Activated CD8-positive, alpha-beta memory T cell treated with anti-CD3 and anti-CD28 coated beads, Interleukin-2, amount 50 U/mL, for 1 hour (primary cell): ENCODE data around the gene HACD2.
"Not testable (repeated sequence)": the region's sequence is repeated elsewhere in the genome, so short reads cannot be mapped to it uniquely, and the experiment has no call there.

Experiments used
- DNase-seq: peaks from one replicate; pipeline ENCODE4 v3.0.0-alpha.2; 2020; ENCODE audit errors: extremely low read depth

Gene HACD2

DNA sequence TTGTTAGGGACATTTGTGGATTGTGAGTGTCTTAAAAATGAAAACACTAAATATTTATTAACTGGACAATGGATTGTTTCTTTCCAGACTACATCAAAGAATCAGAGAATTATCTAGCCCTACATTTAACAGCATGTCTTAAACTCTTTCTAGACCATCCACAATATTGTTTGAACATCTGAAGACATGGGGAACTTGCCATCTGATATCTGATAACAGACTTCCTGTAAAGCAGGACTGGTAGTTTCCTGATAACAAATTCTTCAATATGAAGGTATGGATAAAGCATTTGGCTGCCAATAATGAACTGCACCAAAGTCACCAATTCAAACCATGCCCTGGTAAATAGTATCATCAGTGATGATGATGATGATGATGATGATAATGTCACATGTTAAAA lies 26.2 kb upstream of the HACD2 start:
- no peak for DNase-seq

DNA sequence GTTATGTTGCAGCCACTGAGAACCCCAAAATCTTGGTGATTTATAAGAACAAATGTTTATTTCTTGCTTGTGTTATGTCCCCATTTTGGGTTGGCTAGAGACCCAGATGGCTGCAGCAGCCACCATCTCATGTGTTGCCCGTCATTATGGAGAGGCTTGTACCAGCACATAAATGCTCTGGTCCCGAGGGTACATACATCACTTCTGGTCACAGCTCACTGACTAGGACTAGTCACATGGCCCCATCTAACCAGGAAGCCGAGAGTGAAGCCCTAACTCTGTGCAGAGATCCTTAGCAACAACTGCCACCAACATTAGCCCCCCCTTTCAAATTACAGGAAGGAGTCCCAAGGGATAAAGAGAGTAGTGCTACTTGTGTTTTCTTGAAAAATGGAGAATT lies 25.5 kb upstream of the HACD2 start:
- DNase-seq: no peak

DNA sequence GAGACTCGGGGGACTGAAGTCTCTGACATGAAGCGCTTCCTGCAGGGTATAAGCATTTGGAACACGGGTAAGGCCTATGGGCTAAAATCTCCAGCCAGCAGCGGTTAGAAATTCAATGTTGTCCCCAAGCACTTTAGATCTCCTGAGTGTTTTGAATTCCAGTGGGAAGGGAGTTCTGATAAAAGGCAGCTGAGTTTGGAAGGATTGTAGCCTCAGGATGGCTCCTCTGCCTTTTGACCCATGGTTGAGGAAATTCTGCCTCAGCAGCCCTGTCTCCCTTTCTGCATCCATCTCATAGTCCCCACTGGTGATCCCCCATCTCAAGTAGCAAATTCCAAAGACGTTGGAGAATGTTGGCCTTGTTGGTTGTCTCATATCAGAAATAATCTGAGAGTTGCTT lies 24.2 kb upstream of the HACD2 start:
- no peak for DNase-seq

DNA sequence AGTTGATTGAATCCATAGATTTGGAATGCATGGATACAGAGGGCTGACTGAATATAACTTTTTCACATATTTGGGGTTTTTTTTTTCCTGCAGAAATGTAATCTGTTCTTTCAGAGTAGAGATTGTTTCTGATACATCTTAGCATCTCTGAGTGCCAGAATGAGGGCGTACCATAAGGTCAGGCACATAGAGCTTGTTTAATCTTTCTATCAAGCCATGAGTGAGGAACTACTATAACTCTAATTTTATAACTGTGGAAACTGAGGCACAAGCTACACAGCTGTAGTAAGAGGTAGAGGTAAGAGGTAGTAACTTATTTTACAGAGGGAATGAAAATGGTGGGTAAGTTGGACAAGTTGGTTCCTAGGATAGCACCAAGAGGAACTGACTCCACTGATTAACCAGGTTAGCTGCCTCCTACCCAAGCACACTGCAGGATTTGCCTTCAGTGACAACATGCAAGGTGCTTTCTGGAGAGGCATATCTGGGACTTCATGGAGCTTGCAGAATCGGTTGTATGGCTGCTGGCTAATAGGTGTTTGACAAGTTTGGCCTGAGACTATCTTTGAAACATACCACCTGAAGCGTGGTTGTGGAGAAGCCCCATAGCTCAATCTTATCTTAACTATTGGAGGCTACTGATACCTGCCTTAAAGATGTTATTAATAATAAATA lies 23.5 kb upstream of the HACD2 start:
- DNase-seq: no peak

DNA sequence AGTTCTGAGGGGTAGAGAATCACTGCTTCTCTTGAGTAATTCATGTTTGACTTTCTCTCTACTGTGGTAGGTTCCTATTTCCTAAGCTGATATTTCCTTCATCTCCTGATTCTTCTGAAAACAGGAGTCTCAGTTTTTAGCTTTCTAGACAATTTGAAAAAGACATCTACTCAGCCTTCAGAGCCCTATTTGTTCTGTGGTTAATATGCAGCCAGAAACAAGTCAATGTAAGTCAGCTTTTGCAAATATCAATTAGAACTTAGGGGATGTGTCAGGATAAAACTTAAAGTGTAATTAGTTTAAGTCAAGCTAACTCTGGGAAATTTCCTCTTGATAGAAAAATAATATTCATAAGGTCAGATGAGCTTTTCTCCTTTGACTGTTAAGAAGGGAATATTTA lies 21.7 kb upstream of the HACD2 start:
- DNase-seq: no peak

GRCh38 chr3:123605789-123606234 lies 21.0 kb upstream of the HACD2 start:
- DNase-seq: no peak

- DNase-seq: not testable (repeated sequence)
These were observed 18.3 kb upstream of the HACD2 start for GRCh38 chr3:123603153-123603552.

- no peak for DNase-seq
These were observed 17.5 kb upstream of the HACD2 start for GRCh38 chr3:123602325-123602724.

- not testable (repeated sequence) for DNase-seq
These were observed 16.0 kb upstream of the HACD2 start for GRCh38 chr3:123600863-123601262.

DNA sequence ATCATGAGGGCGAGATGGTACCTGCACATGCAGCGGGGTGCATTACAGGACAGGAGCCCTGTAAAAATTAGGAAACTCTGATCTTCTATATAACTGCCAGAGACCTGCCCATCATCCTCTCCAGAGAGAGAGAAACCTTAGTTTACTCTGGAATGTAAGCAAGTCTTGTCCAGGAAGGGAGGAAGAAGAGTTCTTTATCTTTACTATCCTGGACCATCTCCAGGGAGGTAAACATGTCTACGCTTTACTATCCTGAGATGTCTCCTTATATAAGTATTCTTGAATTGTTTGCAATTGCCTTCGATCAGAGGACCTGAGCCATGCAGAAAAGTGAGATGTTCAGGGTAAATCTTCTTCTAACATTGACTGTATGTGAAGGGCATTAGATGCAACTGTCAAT lies 12.7 kb upstream of the HACD2 start:
- DNase-seq: no peak

- DNase-seq: no peak
These were observed 10.7 kb upstream of the HACD2 start for GRCh38 chr3:123595396-123596180.

DNA sequence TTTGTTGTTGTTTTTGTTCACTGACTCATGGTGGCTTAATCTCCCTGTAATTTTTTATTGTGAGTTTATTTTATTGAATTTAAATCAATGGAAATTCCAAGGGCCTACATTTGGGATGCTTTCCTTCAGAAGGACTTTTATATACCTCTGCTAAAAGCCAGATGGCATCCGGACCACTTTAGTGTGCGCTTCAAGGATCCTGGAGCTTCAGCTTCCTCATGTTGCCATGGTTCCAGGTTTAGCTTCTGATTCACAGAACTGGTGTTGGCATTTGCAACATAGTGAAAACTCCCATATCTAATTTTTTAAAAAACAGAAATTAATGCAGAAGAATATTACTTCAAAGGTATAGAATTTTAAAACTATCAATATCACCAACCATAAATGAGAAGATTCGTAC lies 8.5 kb upstream of the HACD2 start:
- no peak for DNase-seq

- no peak for DNase-seq
These were observed 6.0 kb upstream of the HACD2 start for GRCh38 chr3:123590685-123591450.

- no peak for DNase-seq
These were observed 2.5 kb upstream of the HACD2 start for GRCh38 chr3:123587401-123587800.

GRCh38 chr3:123586968-123587367 lies 2.1 kb upstream of the HACD2 start:
- DNase-seq: no peak

GRCh38 chr3:123586131-123586530 lies 1.3 kb upstream of the HACD2 start:
- no peak for DNase-seq

GRCh38 chr3:123584284-123584987 lies 417 bp downstream of the HACD2 start:
- DNase-seq: no peak

GRCh38 chr3:123583561-123583960 lies 1.3 kb downstream of the HACD2 start:
- no peak for DNase-seq

- DNase-seq: no peak
These were observed 2.5 kb downstream of the HACD2 start for GRCh38 chr3:123582315-123582714.

DNA sequence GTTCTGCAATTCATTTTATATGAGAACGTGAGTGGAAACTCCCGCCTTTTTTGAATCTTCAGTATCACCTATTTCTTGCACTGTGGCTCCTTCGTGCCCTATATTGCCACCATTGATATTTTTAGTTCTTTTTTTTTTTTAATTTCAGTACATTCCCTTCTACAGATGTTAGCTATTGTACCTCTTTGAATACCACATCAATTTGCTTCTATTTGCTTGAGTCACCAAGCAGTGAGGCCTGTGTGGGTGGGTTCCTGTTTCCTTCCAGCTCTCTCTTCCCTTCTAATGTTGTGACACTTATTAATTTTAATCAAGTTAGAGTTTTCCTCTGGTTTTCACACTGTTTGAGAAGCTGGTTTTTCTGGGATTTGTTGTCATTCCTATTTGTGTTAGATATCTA lies 8.7 kb downstream of the HACD2 start:
- no peak for DNase-seq

GRCh38 chr3:123571973-123572365 lies 12.9 kb downstream of the HACD2 start:
- DNase-seq: no peak
